ENCODE data around the gene CDYL.
A peak's percentile ranks its signal among the peaks of the same experiment; 100 is the strongest.
"Not testable (repeated sequence)": the region's sequence is repeated elsewhere in the genome, so short reads cannot be mapped to it uniquely, and the experiment has no call there.

CDYL gene

DNA sequence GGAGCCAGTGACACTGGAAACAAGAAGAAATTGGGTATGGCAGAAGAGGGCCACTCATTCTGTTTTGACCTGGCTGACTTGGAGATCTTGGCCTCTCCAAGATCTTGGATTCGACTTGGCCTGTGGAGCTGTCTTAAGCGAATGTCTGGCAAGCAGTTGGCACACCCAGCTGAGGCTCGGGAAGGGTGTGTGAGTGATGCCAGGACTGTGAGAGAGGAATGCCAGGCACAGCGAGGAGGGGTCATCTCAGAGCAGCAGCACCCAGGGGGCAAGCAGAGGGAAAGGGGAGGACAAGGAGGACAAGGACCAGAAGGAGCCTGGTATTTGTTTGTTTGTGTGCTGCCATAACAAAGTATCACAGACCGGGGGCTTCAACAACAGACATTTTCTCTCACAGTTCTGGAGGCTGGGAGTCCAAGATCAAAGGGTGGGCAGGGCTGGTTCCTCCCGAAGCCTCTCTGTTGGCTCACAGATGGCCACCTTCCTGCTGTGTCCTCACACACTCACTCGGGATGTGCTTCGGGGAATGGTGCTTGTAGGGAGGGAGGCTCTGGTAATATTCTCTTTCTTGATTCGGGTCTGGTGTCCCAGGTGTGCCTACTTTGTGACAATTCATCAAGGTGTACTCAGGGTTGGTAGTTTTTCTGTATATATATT is 194.7 kb downstream of the CDYL start:
- DNase-seq, result no peak

DNA sequence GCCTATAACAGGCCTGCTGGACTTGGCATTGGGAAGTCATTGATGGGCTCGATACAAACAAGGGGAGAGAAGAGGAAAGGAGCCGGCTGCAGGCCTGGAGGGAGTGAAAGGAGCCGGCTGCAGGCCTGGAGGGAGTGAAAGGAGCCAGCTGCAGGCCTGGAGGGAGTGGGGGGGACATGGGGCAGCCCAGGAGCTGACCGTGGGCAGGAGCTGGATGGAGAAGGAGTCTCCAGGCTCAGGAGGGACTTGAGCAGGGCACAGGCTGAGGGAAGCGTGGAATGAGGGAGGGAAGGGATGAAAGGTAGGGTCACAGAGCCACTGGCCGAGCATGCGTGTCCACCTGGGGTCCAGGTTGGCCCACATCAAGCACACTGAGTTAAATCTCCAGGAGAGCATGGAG is 195.6 kb downstream of the CDYL start:
- no peak for DNase-seq

DNA sequence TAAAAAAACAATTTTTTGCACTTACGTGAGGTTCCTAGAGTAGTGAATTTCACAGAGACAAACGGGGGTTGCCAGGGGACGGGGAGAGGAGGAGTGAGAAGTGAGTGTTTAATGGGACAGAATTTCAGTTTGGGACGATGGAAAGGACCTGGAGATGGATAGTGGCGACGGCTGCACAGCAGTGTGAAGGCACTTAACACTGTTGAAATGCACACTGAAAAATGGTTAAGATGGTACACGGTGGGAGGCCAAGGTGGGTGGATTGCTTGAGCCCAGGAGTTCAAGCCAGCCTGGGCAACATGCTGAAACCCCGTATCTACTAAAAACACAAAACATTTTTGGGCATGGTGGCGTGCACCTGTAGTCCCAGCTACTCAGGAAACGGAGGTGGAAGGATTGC is 196.2 kb downstream of the CDYL start:
- no peak for DNase-seq

DNA sequence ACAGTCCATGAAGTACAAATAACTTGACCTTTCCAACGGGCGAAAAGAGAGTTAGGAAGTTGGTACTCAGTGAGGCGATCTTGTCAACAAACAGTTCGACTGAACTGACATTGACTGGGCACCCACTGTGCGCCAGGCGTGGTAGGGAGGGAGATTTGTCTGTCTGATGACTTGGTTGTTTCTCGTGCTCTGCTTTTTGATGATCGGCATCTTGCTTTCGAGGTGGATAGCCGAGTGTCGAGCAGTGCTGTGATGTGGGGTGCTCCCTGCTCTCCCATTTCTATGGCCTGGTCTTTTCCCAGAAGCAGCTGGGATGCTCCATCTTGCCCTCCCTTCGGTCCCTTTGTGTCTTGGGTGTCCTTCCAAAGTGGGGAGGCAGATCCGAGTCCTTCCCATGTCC is 197.2 kb downstream of the CDYL start:
- no peak for DNase-seq

DNA sequence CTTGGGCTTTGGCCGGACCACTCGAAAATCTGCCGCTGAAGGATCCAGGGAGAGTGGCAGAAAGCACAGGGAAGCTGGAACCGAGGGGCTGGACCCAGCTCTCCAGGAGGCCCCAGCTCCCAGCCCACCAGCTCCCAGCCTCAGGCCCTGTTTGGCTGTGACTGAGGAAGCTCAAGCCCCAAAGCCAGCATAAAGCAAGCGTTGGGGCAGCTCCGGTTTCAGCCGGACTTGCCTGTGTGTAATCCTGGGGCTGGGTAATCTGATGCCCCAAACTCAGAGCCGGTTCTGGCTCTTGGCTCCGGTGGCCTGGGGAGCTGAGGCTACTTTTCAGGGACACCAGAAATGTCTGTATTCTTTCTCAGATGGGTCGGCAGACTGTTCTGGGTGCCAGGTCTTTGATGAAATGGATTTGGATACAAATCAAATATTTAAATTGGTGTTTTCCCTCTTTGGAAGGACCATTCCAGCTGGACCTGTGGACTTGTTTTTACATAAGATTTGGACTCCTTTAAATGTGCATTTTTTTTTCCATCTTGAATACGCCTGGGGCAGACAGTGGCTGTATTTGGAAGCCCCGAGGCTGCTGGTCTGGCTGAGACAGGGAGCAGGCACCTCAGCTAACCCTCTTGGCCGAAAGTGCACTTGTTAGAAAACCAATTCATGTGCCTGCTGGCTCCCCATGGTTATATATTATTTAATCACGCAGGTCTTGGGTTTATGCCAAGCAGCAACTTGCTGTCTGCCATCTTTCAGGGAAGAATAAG is 198.0 kb downstream of the CDYL start:
- DNase-seq, result peak; percentile 83

DNA sequence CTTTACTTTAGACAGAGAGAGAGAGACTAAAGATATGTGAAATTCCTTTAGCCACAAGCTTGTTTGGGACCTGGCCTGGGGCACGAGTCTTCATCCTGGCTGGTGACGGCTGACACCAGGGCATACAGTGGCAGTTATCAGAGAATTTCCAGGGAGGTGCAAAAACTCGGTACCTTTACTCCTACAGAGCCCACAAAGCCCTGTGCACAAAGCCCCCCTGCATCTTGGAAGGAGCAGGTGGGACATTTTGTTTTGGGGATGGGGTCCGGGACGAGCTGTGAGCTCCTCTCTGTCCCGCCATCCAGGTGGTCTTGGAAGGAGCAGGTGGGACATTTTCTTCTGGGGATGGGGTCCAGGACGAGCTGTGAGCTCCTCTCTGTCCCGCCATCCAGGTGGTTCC is 198.8 kb downstream of the CDYL start:
- no peak for DNase-seq

DNA sequence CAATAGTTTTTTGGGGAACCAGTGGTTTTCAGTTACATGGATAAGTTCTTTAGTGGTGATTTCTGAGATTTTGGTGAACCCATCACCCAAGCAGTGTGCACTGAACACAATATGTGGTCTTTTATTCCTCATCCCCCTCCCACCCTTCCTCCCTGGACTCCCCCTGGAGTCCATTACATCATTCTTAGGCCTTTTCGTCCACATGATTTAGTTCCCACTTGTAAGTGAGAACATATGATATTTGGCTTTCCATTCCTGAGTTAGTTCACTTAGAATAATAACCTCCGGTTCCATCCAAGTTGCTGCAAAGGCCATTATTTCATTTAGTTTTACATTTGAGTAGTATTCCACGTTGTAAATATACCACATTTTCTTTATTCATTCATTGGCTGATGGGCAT is 199.3 kb downstream of the CDYL start:
- DNase-seq, result no peak

DNA sequence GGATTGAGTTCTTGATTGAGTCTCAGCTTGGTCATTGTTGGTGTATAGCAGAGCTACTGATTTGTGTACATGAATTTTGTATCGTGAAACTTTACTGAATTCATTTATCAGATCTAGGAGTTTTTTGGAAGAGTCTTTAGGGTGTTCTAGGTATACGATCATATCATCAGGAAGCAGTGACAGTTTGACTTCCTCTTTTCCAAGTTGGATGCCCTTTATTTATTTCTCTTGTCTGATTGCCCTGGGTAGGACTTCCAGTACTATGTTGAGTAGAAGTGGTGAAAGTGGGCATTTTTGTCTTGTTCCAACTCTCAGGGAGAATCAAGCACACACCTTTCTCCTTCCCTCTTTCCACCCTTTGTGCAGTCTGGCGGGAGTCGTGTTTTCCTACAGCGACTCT is 201.3 kb downstream of the CDYL start:
- no peak for DNase-seq

DNA sequence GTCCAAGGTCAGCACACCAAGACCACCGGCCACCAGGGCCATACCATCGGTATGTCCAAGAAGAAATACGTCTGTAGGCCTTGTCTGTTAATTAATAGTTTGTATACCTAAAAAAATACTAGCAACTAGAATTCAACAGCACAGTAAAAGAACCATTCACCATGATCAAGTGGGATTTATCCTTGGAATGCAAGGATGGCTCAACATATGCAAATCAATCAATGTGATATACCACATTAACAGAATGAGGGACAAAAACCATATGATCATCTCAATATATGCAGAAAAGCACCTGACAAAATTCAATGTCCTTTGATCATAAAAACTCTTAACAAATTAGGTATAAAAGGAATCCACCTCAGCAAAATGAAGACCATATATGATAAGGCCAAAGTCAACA is 203.2 kb downstream of the CDYL start:
- no peak for DNase-seq

DNA sequence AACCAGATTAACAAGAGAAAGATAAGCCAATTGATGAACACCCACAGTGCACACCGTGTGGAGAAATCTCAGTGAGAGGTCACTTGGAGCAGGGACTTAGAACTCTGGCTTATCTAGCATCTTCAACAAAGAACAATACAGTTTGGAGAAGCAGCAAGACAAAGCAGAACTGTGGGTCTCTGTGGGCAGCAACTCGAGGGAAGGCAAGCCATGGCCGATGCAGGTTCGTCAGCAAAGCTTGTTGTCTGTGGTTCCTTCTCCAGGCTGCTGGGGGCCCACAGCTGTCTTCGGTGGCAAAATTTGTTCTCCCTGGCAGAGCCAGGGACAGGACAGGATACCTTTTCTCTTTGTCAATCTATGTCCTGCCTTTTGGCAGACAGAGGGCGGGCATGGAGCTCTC is 205.6 kb downstream of the CDYL start:
- DNase-seq, result no peak

DNA sequence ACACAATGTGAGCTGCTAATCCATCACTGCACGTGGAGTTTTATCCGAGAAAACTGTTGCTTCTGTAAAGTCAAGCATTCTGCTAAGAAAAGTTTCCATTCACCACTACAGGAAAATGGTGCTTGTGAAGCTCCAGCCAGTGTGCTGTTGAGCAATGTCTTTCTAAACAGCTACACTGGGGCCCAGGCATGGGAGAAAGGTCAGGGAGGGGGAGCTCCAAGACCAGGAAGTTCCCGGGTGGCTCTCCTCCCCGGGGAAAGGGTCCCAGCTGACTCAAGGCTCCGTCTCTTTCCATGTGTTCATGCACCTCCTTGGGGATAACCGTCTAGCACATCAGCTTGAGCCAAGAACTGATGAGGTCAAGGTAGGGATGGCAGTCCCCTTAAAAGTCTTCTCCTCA is 207.1 kb downstream of the CDYL start:
- no peak for DNase-seq

DNA sequence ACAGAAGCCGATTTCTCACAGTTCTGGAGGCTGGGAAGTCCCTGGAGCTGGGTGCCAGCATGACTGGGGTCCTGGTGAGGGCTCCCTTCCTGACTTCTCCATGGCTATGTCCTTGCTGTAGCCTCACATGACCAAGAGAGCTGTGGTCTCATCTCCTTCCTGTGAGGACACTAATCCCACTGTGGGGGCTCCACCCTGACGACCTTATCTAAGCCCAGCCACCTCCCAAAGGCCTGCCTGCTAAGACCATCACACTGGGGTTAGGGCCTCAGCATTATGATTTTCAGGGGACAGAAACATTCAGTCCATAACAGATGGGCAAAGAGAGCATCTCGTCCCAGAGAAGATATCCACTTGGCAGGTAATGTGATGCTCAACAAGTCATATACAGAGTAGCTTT is 210.8 kb downstream of the CDYL start:
- DNase-seq, result no peak

DNA sequence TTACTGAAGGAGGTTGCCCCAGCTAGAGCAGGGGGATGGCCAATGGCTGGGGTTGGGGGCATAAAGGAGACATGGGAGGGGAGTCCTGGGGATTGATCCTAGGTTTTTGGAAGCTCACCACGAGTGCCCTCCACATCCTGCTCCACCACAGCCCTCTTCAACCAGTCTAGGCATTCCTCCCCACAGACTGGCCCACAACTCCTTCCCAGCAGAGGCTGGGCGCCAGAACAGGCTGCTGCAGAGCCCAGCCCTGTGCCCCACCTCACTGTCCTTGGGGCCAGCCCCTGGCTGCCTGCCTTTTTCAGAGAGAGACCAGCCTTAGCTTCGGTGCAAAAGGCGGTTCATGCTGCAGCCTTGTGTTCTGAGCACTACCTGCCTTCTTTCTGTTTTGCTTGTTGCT is 211.2 kb downstream of the CDYL start:
- no peak for DNase-seq

DNA sequence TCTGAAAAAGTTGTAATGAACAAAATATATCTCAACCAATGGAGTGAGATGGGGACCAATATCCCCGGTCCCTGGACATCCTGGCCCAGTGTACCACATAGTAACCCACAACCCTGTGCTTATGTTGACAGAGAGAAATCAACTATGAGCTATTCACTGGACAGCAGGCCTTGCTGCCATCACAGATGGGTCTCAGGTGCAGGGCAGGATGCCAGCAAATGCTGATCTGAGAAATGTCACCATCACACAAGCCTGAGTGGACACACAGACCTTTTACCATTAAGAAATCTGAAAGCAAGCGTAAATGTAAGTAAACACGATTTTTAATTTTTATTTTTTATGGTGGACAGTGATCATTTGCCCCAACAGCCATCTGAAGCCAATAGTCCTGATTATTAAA is 218.5 kb downstream of the CDYL start:
- no peak for DNase-seq

DNA sequence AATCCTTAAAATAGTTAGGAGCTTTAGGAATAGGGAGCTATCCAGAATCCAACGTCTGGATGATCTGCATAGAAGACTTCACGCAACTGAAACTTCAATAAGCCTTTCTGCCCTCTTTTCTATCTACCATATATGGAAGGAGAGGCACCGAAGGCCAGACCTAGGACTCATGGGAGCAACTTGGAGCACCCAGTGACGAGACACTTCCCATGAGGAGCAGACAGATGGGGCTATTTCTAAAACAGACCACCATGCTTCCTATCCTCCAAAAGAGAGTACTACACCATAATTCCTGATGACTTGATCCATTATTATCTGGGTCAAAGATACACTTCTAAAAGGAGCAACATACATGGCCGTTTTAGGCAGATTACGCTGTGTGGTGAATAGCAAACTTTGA is 221.7 kb downstream of the CDYL start:
- no peak for DNase-seq

DNA sequence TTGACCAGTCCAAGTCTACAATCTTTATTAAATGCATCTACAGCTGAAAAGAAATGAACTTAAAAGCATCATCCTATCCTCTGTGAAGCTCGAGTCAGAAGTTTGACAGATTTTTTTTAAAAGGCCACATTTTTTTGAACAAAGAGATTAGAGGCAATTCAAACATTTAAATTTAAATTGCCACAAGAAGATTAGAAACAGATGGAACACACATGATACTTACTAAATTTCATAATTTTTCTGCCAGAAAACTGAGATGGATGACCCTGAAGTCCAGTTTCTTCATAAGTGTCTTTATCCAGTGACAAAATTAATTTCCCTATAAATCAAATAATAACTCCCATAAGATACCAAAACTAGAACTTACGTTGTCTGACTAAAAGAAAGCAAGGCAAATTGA is 223.4 kb downstream of the CDYL start:
- no peak for DNase-seq

DNA sequence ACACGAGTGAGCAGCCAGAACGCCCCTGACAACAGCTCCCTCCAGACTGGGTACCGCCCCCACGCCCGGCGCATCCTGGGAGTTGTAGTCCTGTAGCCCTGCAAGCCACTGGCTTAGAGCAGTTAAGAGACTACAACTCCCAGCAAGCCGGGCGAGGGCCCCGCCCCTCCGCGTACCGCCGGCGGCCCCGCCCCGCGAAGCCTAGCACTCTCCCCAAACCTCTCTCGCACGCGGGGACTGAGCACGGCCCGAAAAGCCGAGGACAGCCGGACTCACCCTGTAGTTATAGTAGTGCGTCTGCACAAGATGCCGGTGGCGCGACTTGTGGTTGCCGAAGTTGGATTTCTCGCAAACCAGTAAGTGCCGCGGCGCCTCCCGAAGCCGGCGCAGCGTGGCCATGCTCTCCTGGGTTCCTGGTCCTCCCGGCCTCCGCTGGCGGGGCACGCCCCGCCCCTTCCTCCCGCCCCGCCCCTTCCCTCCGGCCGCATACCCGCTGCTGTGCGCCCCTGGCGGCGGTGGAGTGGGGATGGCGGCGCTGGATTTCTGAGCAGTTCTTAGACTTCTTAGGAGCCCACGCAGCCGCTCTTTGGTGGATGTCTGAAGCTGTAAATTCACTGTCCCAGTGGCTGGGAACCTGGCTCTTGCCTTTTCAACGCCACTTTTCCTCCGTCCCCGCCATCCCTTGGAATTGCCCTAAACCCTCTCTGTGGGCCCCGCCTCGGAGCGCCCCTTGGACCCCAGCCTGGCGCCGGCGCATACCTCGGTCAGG is 227.6 kb downstream of the CDYL start, which contains the start of gene RPP40:
Gene RPP40, minus strand, starts transcription at position 434 of the 769 bp plus-strand sequence. Its CDS starts 35 bp downstream, at position 399.
- peak; percentile 99 for DNase-seq

DNA sequence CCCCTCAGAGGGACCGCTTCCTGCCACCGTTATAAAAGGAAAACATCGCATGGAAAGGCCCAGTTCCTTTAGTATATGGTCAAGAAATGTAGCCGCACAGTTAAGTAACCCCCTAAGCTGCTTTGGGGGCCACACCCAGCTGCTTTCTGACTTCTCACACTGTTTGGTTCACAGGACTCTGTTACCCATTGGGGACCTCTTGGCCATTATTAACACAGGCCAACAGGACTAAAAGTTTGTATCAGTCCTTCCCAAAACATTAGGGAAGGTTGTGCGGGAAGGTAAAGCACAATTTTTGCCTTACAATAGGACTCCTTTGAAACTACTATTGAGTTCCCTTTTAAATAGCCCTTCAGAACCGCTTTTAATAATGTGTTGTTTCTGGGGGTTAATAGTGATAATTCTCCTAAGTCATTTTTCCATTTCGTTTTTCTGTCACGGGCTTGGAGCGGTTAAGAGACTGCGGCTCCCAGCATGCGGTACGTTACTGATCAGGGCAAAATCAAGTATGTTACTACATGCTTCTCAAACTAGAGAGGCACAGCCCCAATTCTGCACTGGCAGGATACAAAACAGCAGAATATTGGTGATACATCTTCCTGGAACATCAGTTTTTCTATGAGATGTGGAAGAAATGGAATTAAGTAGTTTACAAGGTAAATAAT is 228.3 kb downstream of the CDYL start:
- no peak for DNase-seq

DNA sequence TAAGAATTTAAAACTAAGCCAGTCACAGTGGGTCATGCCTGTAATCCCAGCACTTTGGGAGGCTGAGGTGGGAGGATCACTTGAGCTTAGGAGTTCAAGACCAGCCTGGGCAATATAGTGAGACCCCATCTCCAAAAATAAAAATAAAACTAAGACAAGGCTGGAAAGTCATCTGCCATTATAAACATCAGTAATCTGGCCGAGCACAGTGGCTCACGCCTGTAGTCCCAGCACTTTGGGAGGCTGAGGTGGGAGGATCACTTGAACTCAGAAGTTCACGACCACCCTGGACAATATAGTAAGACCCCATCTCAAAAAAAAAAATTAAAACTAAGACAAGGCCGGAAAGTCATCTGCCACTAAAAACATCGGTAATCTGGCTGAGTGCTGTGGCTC is 228.8 kb downstream of the CDYL start:
- not testable (repeated sequence) for DNase-seq

Data from islet precursor cell (in vitro differentiated cells).